HL-60 (cell line): ENCODE data around the gene TNFRSF21.

Experiments used
- DNase-seq, 2 experiments: peaks; one replicate each; pipeline ENCODE4 v3.0.0-alpha.2; 2010 to 2020; ENCODE audit warnings: low read depth in 1 of 2, low spot score in 1 of 2
- H3K27ac ChIP-seq: fragments of 250-450 bp; sonication (Bioruptor Pico); replicated peaks from 2 replicates; pipeline ENCODE4 v1.5.1; 2020; ENCODE audit warnings: mild to moderate bottlenecking, moderate library complexity
- H3K27me3 ChIP-seq: fragments of 250-450 bp; sonication (Bioruptor Pico); 2 replicates; pipeline ENCODE4 v1.5.1; 2021; ENCODE audit warnings: mild to moderate bottlenecking, moderate library complexity; ENCODE audit not compliant: insufficient read depth, poor library complexity, severe bottlenecking
- H3K4me3 ChIP-seq: replicated peaks from 2 replicates; pipeline ENCODE4 v1.5.1; 2011; ENCODE audit warnings: mild to moderate bottlenecking, control low read depth, low read length; ENCODE audit not compliant: insufficient read depth
- CTCF ChIP-seq: IDR thresholded peaks from one replicate; pipeline ENCODE4 v1.5.1; 2011; ENCODE audit warnings: low read length, control low read depth, inconsistent platforms; ENCODE audit not compliant: insufficient read depth
- GABPA ChIP-seq: IDR thresholded peaks from 2 replicates; pipeline ENCODE4 v1.6.1; 2012; ENCODE audit warnings: low read depth
- POLR2AphosphoS5 ChIP-seq: IDR thresholded peaks from 2 replicates; pipeline ENCODE4 v1.6.1; 2012; ENCODE audit warnings: low read depth
- SPI1 ChIP-seq: IDR thresholded peaks from 2 replicates; pipeline ENCODE4 v1.6.1; 2012; ENCODE audit warnings: low read depth, mild to moderate bottlenecking, borderline replicate concordance
- TF ChIP-seq, protein P1 (sequence below): IDR thresholded peaks from 2 replicates; pipeline ENCODE4 v1.6.1; 2012; ENCODE audit warnings: low read depth; ENCODE audit not compliant: insufficient replicate concordance

The TNFRSF21 gene

GRCh38 chr6:47187113-47187512 lies 122.6 kb downstream of the TNFRSF21 start:
- TF ChIP-seq CTCF, result no peak
- TF ChIP-seq GABPA, result no peak
- TF ChIP-seq SPI1, result no peak
- TF ChIP-seq POLR2AphosphoS5, result no peak
- TF ChIP-seq, protein P1, sequence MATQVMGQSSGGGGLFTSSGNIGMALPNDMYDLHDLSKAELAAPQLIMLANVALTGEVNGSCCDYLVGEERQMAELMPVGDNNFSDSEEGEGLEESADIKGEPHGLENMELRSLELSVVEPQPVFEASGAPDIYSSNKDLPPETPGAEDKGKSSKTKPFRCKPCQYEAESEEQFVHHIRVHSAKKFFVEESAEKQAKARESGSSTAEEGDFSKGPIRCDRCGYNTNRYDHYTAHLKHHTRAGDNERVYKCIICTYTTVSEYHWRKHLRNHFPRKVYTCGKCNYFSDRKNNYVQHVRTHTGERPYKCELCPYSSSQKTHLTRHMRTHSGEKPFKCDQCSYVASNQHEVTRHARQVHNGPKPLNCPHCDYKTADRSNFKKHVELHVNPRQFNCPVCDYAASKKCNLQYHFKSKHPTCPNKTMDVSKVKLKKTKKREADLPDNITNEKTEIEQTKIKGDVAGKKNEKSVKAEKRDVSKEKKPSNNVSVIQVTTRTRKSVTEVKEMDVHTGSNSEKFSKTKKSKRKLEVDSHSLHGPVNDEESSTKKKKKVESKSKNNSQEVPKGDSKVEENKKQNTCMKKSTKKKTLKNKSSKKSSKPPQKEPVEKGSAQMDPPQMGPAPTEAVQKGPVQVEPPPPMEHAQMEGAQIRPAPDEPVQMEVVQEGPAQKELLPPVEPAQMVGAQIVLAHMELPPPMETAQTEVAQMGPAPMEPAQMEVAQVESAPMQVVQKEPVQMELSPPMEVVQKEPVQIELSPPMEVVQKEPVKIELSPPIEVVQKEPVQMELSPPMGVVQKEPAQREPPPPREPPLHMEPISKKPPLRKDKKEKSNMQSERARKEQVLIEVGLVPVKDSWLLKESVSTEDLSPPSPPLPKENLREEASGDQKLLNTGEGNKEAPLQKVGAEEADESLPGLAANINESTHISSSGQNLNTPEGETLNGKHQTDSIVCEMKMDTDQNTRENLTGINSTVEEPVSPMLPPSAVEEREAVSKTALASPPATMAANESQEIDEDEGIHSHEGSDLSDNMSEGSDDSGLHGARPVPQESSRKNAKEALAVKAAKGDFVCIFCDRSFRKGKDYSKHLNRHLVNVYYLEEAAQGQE, result no peak
- Histone ChIP-seq H3K27ac (no peak overlapping the region), H3K27me3 (no peaks in the 10 kb centered on the region), H3K4me3 (no peak overlapping the region)
- DNase-seq, result no peak

- Histone ChIP-seq H3K27me3 (no peaks in the 10 kb centered on the region), H3K27ac (no peak overlapping the region), H3K4me3 (no peak overlapping the region)
- no peak for TF ChIP-seq CTCF
- no peak for TF ChIP-seq POLR2AphosphoS5
- no peak for TF ChIP-seq SPI1
- TF ChIP-seq, protein P1, result no peak
- no peak for TF ChIP-seq GABPA
- DNase-seq, result no peak
Measured at GRCh38 chr6:47182291-47182957, 127.3 kb downstream of the TNFRSF21 start.

- no peak for TF ChIP-seq POLR2AphosphoS5
- no peak for TF ChIP-seq GABPA
- no peak for TF ChIP-seq CTCF
- TF ChIP-seq, protein P1, result no peak
- TF ChIP-seq SPI1, result no peak
- no peak overlapping the region for H3K27ac ChIP-seq
- no peaks in the 10 kb centered on the region for H3K27me3 ChIP-seq
- H3K4me3 ChIP-seq, result no peak overlapping the region
- no peak for DNase-seq
Measured at GRCh38 chr6:47181681-47182080, 128.0 kb downstream of the TNFRSF21 start.
